A549 (cell line): ENCODE results near the gene KCNQ5. TPM values are rescaled to one million over a fixed set of nuclear protein-coding genes. Genes with fewer than 3 reads are reported as not detected.

ENCODE experiments used
- ATAC-seq, 2 experiments: fragments of 200-7000 bp in 1 of 2; fragments of >200 bp in 1 of 2; cut with Nextera tagmentation in 1 of 2; cut with Tn5 transposase in 1 of 2; 3 replicates each; pipeline versions ENCODE4 v1.8.0 to v1.9.1; 2018 to 2020; ENCODE audit warnings: mild to moderate bottlenecking in 1 of 2, moderate library complexity in 1 of 2
- CTCF ChIA-PET: fragments of 300-600 bp; sonication (Branson Sonifier 250); formaldehyde crosslinking; extraction: SDS; loops from one replicate; lab custom pipeline; 2021; ENCODE audit warnings: antibody characterized with exemption, inconsistent platforms; lab: Yijun Ruan, JAX
- POLR2A ChIA-PET: fragments of 350-600 bp; formaldehyde crosslinking; extraction: SDS; loops from one replicate; lab custom pipeline; 2021; ENCODE audit warnings: antibody characterized with exemption, inconsistent platforms; lab: Yijun Ruan, JAX
- DNase-seq, 2 experiments: peaks; one replicate each; pipeline versions ENCODE4 v3.0.0 to v3.0.0-alpha.2; 2011 to 2016; ENCODE audit warnings: low read depth in 1 of 2, low spot score in 1 of 2
- FAIRE-seq: peaks from 2 replicates; lab custom pipeline; 2011; peaks lifted over from hg19 to GRCh38; lab: Jason Lieb, UNC
- H3K27ac ChIP-seq, 2 experiments: fragments of >200 bp; sonication (Bioruptor Twin); formaldehyde crosslinking; 3 replicates each; pipeline ENCODE4 v1.5.1; 2016 to 2017
- H3K4me1 ChIP-seq: fragments of >200 bp; sonication (Bioruptor Twin); formaldehyde crosslinking; 3 replicates; pipeline ENCODE4 v1.6.1; 2016
- H3K4me2 ChIP-seq: fragments of >200 bp; sonication (Bioruptor Twin); formaldehyde crosslinking; 3 replicates; pipeline ENCODE4 v1.6.1; 2016
- H3K4me3 ChIP-seq: fragments of >200 bp; sonication (Bioruptor Twin); formaldehyde crosslinking; 3 replicates; pipeline ENCODE4 v1.5.1; 2016
- H3K9me3 ChIP-seq: fragments of >200 bp; sonication (Bioruptor Twin); formaldehyde crosslinking; 3 replicates; pipeline ENCODE4 v1.6.1; 2016
- BHLHE40 ChIP-seq: IDR thresholded peaks from 2 replicates; pipeline ENCODE4 v1.6.1; 2012; ENCODE audit warnings: low read depth, low read length, inconsistent platforms
- CBX2 ChIP-seq: fragments of 200-600 bp; sonication (generic); IDR thresholded peaks from 2 replicates; pipeline ENCODE4 v1.6.1; 2016; ENCODE audit warnings: low read depth, mild to moderate bottlenecking, borderline replicate concordance
- E2F6 ChIP-seq: IDR thresholded peaks from 2 replicates; pipeline ENCODE4 v1.6.1; 2012; ENCODE audit warnings: low read depth, borderline replicate concordance
- EP300 ChIP-seq, 2 experiments: fragments of >200 bp; sonication (Bioruptor Twin); formaldehyde crosslinking; IDR thresholded peaks; 2 replicates in 1 of 2; 3 replicates in 1 of 2; pipeline ENCODE4 v1.6.1; 2016 to 2017
- FOSB ChIP-seq: fragments of 250-450 bp; sonication (Bioruptor Pico); IDR thresholded peaks from 2 replicates; pipeline ENCODE4 v1.5.0; 2020; ENCODE audit warnings: mild to moderate bottlenecking, moderate library complexity
- FOSL2 ChIP-seq, 2 experiments: fragments of 450-650 bp in 1 of 2; fragments of >200 bp in 1 of 2; sonication (Bioruptor Twin) in 1 of 2; formaldehyde crosslinking; IDR thresholded peaks; 2 replicates each; pipeline versions ENCODE4 v1.5.0 to v1.6.1; 2016 to 2020; ENCODE audit warnings: mild to moderate bottlenecking in 1 of 2, moderate library complexity in 1 of 2
- GATA3 ChIP-seq: IDR thresholded peaks from 2 replicates; pipeline ENCODE4 v1.6.1; 2012; ENCODE audit warnings: borderline replicate concordance
- KDM5A ChIP-seq: fragments of 200-600 bp; sonication (generic); IDR thresholded peaks from 2 replicates; pipeline ENCODE4 v1.6.1; 2016; ENCODE audit warnings: antibody characterized with exemption, mild to moderate bottlenecking
- MAZ ChIP-seq: fragments of 150-350 bp; IDR thresholded peaks from 2 replicates; pipeline ENCODE4 v1.6.1; 2014; ENCODE audit warnings: antibody characterized with exemption, low read depth, low read length, borderline replicate concordance
- NFE2L2 ChIP-seq: fragments of 150-350 bp; conservative IDR thresholded peaks from 2 replicates; pipeline ENCODE4 v1.6.1; 2014; ENCODE audit warnings: low read length
- NPAS2 ChIP-seq: fragments of 250-450 bp; sonication (Bioruptor Pico); IDR thresholded peaks from 2 replicates; pipeline ENCODE4 v1.8.0; 2022; ENCODE audit warnings: mild to moderate bottlenecking, moderate library complexity, borderline replicate concordance
- PBX3 ChIP-seq: IDR thresholded peaks from 2 replicates; pipeline ENCODE4 v1.6.1; 2012
- RCOR1 ChIP-seq: fragments of 150-350 bp; IDR thresholded peaks from 2 replicates; pipeline ENCODE4 v1.6.1; 2014; ENCODE audit warnings: antibody characterized with exemption, low read length, low read depth
- REST ChIP-seq: fragments of 200-600 bp; sonication (generic); IDR thresholded peaks from 2 replicates; pipeline ENCODE4 v1.6.1; 2016; ENCODE audit warnings: antibody characterized with exemption, mild to moderate bottlenecking, moderate library complexity
- RFX5 ChIP-seq: fragments of 450-650 bp; IDR thresholded peaks from 2 replicates; pipeline ENCODE4 v1.7.1; 2014; ENCODE audit warnings: antibody characterized with exemption, mild to moderate bottlenecking, moderate library complexity
- RNF2 ChIP-seq: fragments of 200-600 bp; sonication (generic); IDR thresholded peaks from 2 replicates; pipeline ENCODE4 v1.6.1; 2016; ENCODE audit warnings: low read depth, mild to moderate bottlenecking, antibody characterized with exemption, moderate library complexity, borderline replicate concordance
- TFCP2L1 ChIP-seq: fragments of 250-450 bp; sonication (Bioruptor Pico); IDR thresholded peaks from 2 replicates; pipeline ENCODE4 v1.5.0; 2021; ENCODE audit warnings: mild to moderate bottlenecking
- TP53 ChIP-seq: fragments of 250-450 bp; sonication (Bioruptor Pico); IDR thresholded peaks from 2 replicates; pipeline ENCODE4 v1.5.0; 2021; ENCODE audit warnings: mild to moderate bottlenecking, moderate library complexity
- ZC3H11A ChIP-seq: fragments of 450-650 bp; IDR thresholded peaks from 2 replicates; pipeline ENCODE4 v1.6.1; 2014; ENCODE audit warnings: antibody characterized with exemption, mild to moderate bottlenecking
- ZFP36 ChIP-seq: fragments of 450-650 bp; IDR thresholded peaks from 2 replicates; pipeline ENCODE4 v1.6.1; 2014; ENCODE audit warnings: borderline replicate concordance; ENCODE audit not compliant: partially characterized antibody
- ZSCAN20 ChIP-seq: fragments of 250-450 bp; sonication (Bioruptor Pico); IDR thresholded peaks from 2 replicates; pipeline ENCODE4 v1.8.0; 2022; ENCODE audit warnings: mild to moderate bottlenecking, moderate library complexity
- WGBS: methylation state at CpG from one replicate; pipeline ENCODE4 v1.1.6; 2017; ENCODE audit errors: missing lambda C conversion rate; 5-methylcytosine and 5-hydroxymethylcytosine counted together
- polyA plus RNA-seq, 4 experiments: library from polyadenylated mRNA; depleted of rRNA in 3 of 4; stranded (reverse); fragments of >200 nt; fragmentation: RNase III in 1 of 4; extraction: RNeasy Plus Mini Kit Qiagen cat#74134 plus additional on column Dnase treatment in 1 of 4; gene quantifications; 2 replicates in 3 of 4; 3 replicates in 1 of 4; pipeline ENCODE4 v1.2.3, GENCODE V29; 2011 to 2017
- TF ChIP-seq, protein P1 (sequence below): fragments of >200 bp; sonication (Bioruptor Twin); formaldehyde crosslinking; IDR thresholded peaks from 3 replicates; pipeline ENCODE4 v1.5.1; 2016
- TF ChIP-seq, protein P2 (sequence below): fragments of 150-350 bp; IDR thresholded peaks from 2 replicates; pipeline ENCODE4 v1.6.1; 2014; ENCODE audit warnings: low read depth, mild to moderate bottlenecking, low read length
- TF ChIP-seq, protein P3 (sequence below): fragments of 250-450 bp; sonication (Bioruptor Pico); IDR thresholded peaks from 2 replicates; pipeline ENCODE4 v1.5.0; 2021; ENCODE audit warnings: mild to moderate bottlenecking, moderate library complexity, borderline replicate concordance

Gene KCNQ5
- polyA plus RNA-seq, 2 of the 4 experiments (the other 2 are of a cell fraction) = 1.2 to 1.3 TPM

DNA sequence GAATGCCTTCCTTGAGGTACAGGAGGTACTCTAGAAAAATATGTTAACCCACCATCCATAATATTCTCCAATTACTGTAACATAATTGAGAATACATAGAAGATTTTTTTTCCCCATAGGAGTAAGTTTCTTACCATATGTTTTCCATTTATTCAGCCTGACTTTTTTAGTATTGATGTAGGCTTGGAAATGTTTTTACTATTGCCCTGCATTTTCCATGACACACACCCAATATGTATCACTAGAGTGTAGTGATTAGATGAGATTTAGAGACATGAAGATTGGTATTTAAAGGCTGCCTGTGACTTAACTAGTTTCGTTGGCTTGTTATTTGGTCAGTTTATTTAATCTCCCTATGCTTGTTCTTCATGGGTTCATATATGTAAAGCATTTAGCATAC is 39.5 kb downstream of the KCNQ5 start (continued):
- TF ChIP-seq REST (no peak), RFX5 (no peak)

DNA sequence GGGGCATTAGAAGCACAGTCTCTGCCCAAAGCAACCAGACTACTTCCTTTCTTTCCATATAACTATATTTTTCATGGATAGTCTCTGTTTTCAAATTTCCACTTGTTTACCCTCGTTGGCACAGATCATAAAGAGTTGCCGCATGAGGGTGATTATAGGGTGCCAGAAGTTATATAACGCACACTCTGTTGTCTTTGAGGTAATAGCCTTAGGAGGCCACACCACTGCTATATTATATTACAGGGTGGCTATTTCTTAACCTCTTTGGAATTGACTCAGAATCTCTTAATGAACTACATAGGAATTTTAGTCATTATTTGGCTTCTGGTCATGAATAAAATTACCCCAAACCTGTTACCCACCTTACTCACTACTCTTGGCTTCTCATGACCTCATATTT is 43.7 kb downstream of the KCNQ5 start:
- Histone ChIP-seq H3K4me3 (no peak overlapping the region), H3K4me1 (no peaks in the 10 kb centered on the region), H3K4me2 (no peak overlapping the region), H3K9me3 (no peaks in the 10 kb centered on the region)
- DNase-seq (no peak), FAIRE-seq (no peak), ATAC-seq (no peak)
- 69% methylated on average over 3 of the region's 3 CpGs for WGBS
- ChIA-PET CTCF (no interaction called here), POLR2A (no interaction called here)
- TF ChIP-seq TP53 (CRISPR knock-in tag) (no peak), PBX3 (no peak), FOSL2 (IDR thresholded peaks at IDR 0.05) (no peak), FOSL2 (CRISPR knock-in tag; IDR thresholded peaks at IDR 0.05) (no peak)
- TF ChIP-seq, all 56 proteins: peak for 0
- no peak overlapping the region for H3K27ac ChIP-seq

DNA sequence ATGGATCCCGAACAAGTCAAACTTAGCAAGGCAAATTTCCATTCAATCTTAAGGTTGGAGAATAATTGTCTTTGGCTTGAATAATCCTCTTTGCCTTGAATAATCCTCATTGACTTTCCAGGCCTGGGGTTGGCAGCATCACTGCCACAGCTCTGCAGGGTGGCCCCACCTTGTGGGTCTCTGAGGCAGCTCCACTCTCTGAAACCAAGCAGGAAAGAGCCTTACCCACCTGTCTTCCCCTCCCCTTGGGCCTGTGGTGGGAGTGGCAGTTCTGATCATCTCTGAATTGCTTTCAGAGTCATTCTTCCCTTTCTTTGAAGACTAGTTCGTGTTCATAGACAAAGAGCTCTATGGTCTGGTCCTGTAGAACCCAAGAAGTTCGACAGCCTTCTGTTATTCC is 47.5 kb downstream of the KCNQ5 start:
- 51% methylated on average over 3 of the region's 3 CpGs for WGBS
- no peak for FAIRE-seq
- Histone ChIP-seq H3K4me2 (no peak overlapping the region), H3K9me3 (no peaks in the 10 kb centered on the region), H3K4me3 (no peak overlapping the region), H3K27ac (no peak overlapping the region), H3K4me1 (no peaks in the 10 kb centered on the region)
- POLR2A ChIA-PET = no interaction called here
- TF ChIP-seq ZC3H11A (no peak), RCOR1 (no peak), E2F6 (no peak), MAZ (no peak), FOSB (CRISPR knock-in tag) (no peak), ZSCAN20 (no peak), EP300 (IDR thresholded peaks at IDR 0.05) (no peak), ZFP36 (no peak), BHLHE40 (no peak), NFE2L2 (no peak), GATA3 (no peak), KDM5A (no peak), TFCP2L1 (no peak), CBX2 (no peak), RFX5 (no peak), RNF2 (no peak), NPAS2 (CRISPR knock-in tag) (no peak)
- TF ChIP-seq, protein P1, sequence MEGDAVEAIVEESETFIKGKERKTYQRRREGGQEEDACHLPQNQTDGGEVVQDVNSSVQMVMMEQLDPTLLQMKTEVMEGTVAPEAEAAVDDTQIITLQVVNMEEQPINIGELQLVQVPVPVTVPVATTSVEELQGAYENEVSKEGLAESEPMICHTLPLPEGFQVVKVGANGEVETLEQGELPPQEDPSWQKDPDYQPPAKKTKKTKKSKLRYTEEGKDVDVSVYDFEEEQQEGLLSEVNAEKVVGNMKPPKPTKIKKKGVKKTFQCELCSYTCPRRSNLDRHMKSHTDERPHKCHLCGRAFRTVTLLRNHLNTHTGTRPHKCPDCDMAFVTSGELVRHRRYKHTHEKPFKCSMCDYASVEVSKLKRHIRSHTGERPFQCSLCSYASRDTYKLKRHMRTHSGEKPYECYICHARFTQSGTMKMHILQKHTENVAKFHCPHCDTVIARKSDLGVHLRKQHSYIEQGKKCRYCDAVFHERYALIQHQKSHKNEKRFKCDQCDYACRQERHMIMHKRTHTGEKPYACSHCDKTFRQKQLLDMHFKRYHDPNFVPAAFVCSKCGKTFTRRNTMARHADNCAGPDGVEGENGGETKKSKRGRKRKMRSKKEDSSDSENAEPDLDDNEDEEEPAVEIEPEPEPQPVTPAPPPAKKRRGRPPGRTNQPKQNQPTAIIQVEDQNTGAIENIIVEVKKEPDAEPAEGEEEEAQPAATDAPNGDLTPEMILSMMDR = no peak
- TF ChIP-seq, protein P2, sequence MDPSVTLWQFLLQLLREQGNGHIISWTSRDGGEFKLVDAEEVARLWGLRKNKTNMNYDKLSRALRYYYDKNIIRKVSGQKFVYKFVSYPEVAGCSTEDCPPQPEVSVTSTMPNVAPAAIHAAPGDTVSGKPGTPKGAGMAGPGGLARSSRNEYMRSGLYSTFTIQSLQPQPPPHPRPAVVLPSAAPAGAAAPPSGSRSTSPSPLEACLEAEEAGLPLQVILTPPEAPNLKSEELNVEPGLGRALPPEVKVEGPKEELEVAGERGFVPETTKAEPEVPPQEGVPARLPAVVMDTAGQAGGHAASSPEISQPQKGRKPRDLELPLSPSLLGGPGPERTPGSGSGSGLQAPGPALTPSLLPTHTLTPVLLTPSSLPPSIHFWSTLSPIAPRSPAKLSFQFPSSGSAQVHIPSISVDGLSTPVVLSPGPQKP = no peak
- TF ChIP-seq, protein P3, sequence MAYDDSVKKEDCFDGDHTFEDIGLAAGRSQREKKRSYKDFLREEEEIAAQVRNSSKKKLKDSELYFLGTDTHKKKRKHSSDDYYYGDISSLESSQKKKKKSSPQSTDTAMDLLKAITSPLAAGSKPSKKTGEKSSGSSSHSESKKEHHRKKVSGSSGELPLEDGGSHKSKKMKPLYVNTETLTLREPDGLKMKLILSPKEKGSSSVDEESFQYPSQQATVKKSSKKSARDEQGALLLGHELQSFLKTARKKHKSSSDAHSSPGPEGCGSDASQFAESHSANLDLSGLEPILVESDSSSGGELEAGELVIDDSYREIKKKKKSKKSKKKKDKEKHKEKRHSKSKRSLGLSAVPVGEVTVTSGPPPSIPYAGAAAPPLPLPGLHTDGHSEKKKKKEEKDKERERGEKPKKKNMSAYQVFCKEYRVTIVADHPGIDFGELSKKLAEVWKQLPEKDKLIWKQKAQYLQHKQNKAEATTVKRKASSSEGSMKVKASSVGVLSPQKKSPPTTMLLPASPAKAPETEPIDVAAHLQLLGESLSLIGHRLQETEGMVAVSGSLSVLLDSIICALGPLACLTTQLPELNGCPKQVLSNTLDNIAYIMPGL (CRISPR knock-in tag) = no peak
- ATAC-seq = no peak
- CTCF ChIA-PET = interaction anchor here (1.0 kb wide), 1 partner anchor 13 kb away, joined by 3 read pairs; no protein-coding TSS in a partner anchor
- DNase-seq = no peak
